ENCODE results near the gene KCTD7. TPM values are rescaled to one million over a fixed set of nuclear protein-coding genes. Genes with fewer than 3 reads are reported as not detected.
"Not testable (repeated sequence)": the region's sequence is repeated elsewhere in the genome, so short reads cannot be mapped to it uniquely, and the experiment has no call there.

Gene KCTD7
- total RNA-seq, 1 donor from 2014 or later: 26.9 TPM

GRCh38 chr7:66609176-66609575 is 19.5 kb upstream of the KCTD7 start:
- ATAC-seq (no peak), DNase-seq (ENCODE audit: low spot score) (no peak)
- intact Hi-C loops (cut with DNase I): no loop called here

- intact Hi-C loops (cut with DNase I); ATAC-seq; DNase-seq (ENCODE audit: low spot score): not testable (repeated sequence)
Observed at GRCh38 chr7:66614596-66614995, 14.1 kb upstream of the KCTD7 start.

GRCh38 chr7:66615699-66616098 is 13.0 kb upstream of the KCTD7 start:
- intact Hi-C loops (cut with DNase I): no loop called here

GRCh38 chr7:66617295-66617694 is 11.4 kb upstream of the KCTD7 start:
- DNase-seq (ENCODE audit: low spot score): no peak
- intact Hi-C loops (cut with DNase I): no loop called here
- no peak for ATAC-seq

More at GRCh38 chr7:66615699-66616098, 13.0 kb upstream of the KCTD7 start:
- ATAC-seq (no peak), DNase-seq (ENCODE audit: low spot score) (no peak)

- ATAC-seq; intact Hi-C loops (cut with DNase I); DNase-seq (ENCODE audit: low spot score): not testable (repeated sequence)
Observed at GRCh38 chr7:66619341-66619948, 9.2 kb upstream of the KCTD7 start.

- DNase-seq (ENCODE audit: low spot score): no peak
- ATAC-seq: no peak
- intact Hi-C loops (cut with DNase I): no loop called here
Observed at GRCh38 chr7:66626331-66626934, 2.2 kb upstream of the KCTD7 start.

- DNase-seq (ENCODE audit: low spot score): no peak
- intact Hi-C loops (cut with DNase I): no loop called here
Observed at GRCh38 chr7:66627151-66627681, 1.5 kb upstream of the KCTD7 start.

GRCh38 chr7:66627881-66628360 is 760 bp upstream of the KCTD7 start:
- DNase-seq (ENCODE audit: low spot score) (no peak), ATAC-seq (peak; percentile 48)
- intact Hi-C loops (cut with DNase I): no loop called here

More at GRCh38 chr7:66627151-66627681, 1.5 kb upstream of the KCTD7 start:
- ATAC-seq: no peak

- intact Hi-C loops (cut with DNase I): no loop called here
- DNase-seq (ENCODE audit: low spot score) (peak; percentile 75), ATAC-seq (no peak)
Observed at GRCh38 chr7:66629222-66630062, 761 bp downstream of the KCTD7 start.

GRCh38 chr7:66630531-66630930 is 1.9 kb downstream of the KCTD7 start:
- no peak for ATAC-seq
- no peak for DNase-seq (ENCODE audit: low spot score)
- intact Hi-C loops (cut with DNase I): no loop called here

- DNase-seq (ENCODE audit: low spot score) (no peak), ATAC-seq (no peak)
- intact Hi-C loops (cut with DNase I): no loop called here
Observed at GRCh38 chr7:66631471-66631870, 2.8 kb downstream of the KCTD7 start.

GRCh38 chr7:66634816-66635215 is 6.1 kb downstream of the KCTD7 start:
- DNase-seq (ENCODE audit: low spot score) (no peak), ATAC-seq (no peak)
- intact Hi-C loops (cut with DNase I): no loop called here

GRCh38 chr7:66635322-66635981 is 6.8 kb downstream of the KCTD7 start:
- DNase-seq (ENCODE audit: low spot score); intact Hi-C loops (cut with DNase I): not testable (repeated sequence)
- peak; percentile 40 for ATAC-seq

- ATAC-seq: peak; percentile 57
- DNase-seq (ENCODE audit: low spot score); intact Hi-C loops (cut with DNase I): not testable (repeated sequence)
Observed at GRCh38 chr7:66635982-66636546, 7.4 kb downstream of the KCTD7 start.

GRCh38 chr7:66638309-66639099 is 9.8 kb downstream of the KCTD7 start:
- DNase-seq (ENCODE audit: low spot score) (no peak), ATAC-seq (no peak)
- intact Hi-C loops (cut with DNase I): no loop called here

GRCh38 chr7:66639773-66640172 is 11.1 kb downstream of the KCTD7 start:
- ATAC-seq: no peak

GRCh38 chr7:66640802-66641525 is 12.3 kb downstream of the KCTD7 start:
- no peak for DNase-seq (ENCODE audit: low spot score)
- intact Hi-C loops (cut with DNase I): no loop called here
- no peak for ATAC-seq

More at GRCh38 chr7:66639773-66640172, 11.1 kb downstream of the KCTD7 start:
- intact Hi-C loops (cut with DNase I): no loop called here
- no peak for DNase-seq (ENCODE audit: low spot score)
